IMR-90 (cell line): ENCODE results near the gene NKAP. TPM values are rescaled to one million over a fixed set of nuclear protein-coding genes. Genes with fewer than 3 reads are reported as not detected.

ENCODE experiments used
- ATAC-seq: fragments of 200-7000 bp; cut with Tn5 transposase; 2 replicates; pipeline ENCODE4 v1.9.1; 2020; ENCODE audit warnings: low read depth, mild to moderate bottlenecking, moderate library complexity
- BruUV-seq: library from RNA; stranded (reverse); fragments of 400-500 nt; replicated peaks from 2 replicates; lab custom pipeline; 2021; lab: Mats Ljungman, UMichigan
- CTCF ChIA-PET: fragments of 300-600 bp; formaldehyde crosslinking; extraction: SDS; loops from one replicate; lab custom pipeline; 2021; ENCODE audit warnings: antibody characterized with exemption; lab: Yijun Ruan, JAX
- POLR2A ChIA-PET: fragments of 300-600 bp; sonication (Branson Sonifier 250); formaldehyde crosslinking; loops from one replicate; lab custom pipeline; 2022; ENCODE audit warnings: antibody characterized with exemption; ENCODE audit not compliant: unreplicated experiment; lab: Charles Lee
- DNase-seq: peaks from one replicate; pipeline ENCODE4 v3.0.0; 2013
- H2AFZ ChIP-seq: replicated peaks from 2 replicates; pipeline ENCODE3; 2013; ENCODE audit warnings: low read length, mild to moderate bottlenecking; ENCODE audit not compliant: poor library complexity
- H2AK5ac ChIP-seq: 2 replicates; pipeline ENCODE4 v1.6.1; 2013; ENCODE audit warnings: low read depth, low read length, inconsistent platforms
- H2AK9ac ChIP-seq: replicated peaks from 2 replicates; pipeline ENCODE3; 2013; ENCODE audit warnings: mild to moderate bottlenecking, low read depth, low read length, moderate library complexity; ENCODE audit not compliant: poor library complexity
- H2BK120ac ChIP-seq: 2 replicates; pipeline ENCODE4 v1.6.1; 2013; ENCODE audit warnings: low read depth, low read length, inconsistent platforms
- H2BK15ac ChIP-seq: 3 replicates; pipeline ENCODE4 v1.6.1; 2013; ENCODE audit warnings: low read depth, low read length, inconsistent platforms
- H2BK20ac ChIP-seq: 2 replicates; pipeline ENCODE4 v1.6.1; 2013; ENCODE audit warnings: low read depth, mild to moderate bottlenecking, inconsistent platforms, low read length, moderate library complexity
- H2BK5ac ChIP-seq: 2 replicates; pipeline ENCODE4 v1.6.1; 2013; ENCODE audit warnings: mild to moderate bottlenecking, low read depth, low read length, inconsistent platforms; ENCODE audit not compliant: poor library complexity, severe bottlenecking
- H3K14ac ChIP-seq: replicated peaks from 2 replicates; pipeline ENCODE4 v1.6.1; 2013; ENCODE audit warnings: low read depth, low read length, inconsistent platforms
- H3K18ac ChIP-seq: 2 replicates; pipeline ENCODE4 v1.6.1; 2013; ENCODE audit warnings: low read depth, low read length, control low read depth
- H3K23ac ChIP-seq: 2 replicates; pipeline ENCODE4 v1.6.1; 2013; ENCODE audit warnings: low read depth, low read length, inconsistent platforms
- H3K27ac ChIP-seq: 2 replicates; pipeline ENCODE4 v1.5.1; 2013; ENCODE audit warnings: mild to moderate bottlenecking, control low read depth, low read length; ENCODE audit not compliant: insufficient read depth
- H3K27me3 ChIP-seq: 2 replicates; pipeline ENCODE4 v1.6.1; 2013; ENCODE audit warnings: low read length; ENCODE audit not compliant: control insufficient read depth, insufficient read depth
- H3K36me3 ChIP-seq: 2 replicates; pipeline ENCODE4 v1.6.1; 2013; ENCODE audit warnings: low read length, mixed read lengths; ENCODE audit not compliant: control insufficient read depth, insufficient read depth
- H3K4ac ChIP-seq: 2 replicates; pipeline ENCODE4 v1.6.1; 2013; ENCODE audit warnings: low read depth, low read length, inconsistent platforms
- H3K4me1 ChIP-seq: 2 replicates; pipeline ENCODE4 v1.6.1; 2013; ENCODE audit warnings: low read length, mixed read lengths; ENCODE audit not compliant: control insufficient read depth, insufficient read depth
- H3K4me2 ChIP-seq: 2 replicates; pipeline ENCODE4 v1.6.1; 2013; ENCODE audit warnings: low read depth, mild to moderate bottlenecking, control low read depth, low read length, moderate library complexity
- H3K4me3 ChIP-seq: 2 replicates; pipeline ENCODE4 v1.5.1; 2013; ENCODE audit warnings: low read depth, mild to moderate bottlenecking, control low read depth, low read length, moderate library complexity; ENCODE audit not compliant: insufficient read depth
- H3K56ac ChIP-seq: 2 replicates; pipeline ENCODE4 v1.6.1; 2013; ENCODE audit warnings: low read length, inconsistent platforms; ENCODE audit not compliant: insufficient read depth; ENCODE audit errors: extremely low read depth
- H3K79me1 ChIP-seq, 2 experiments: 2 replicates each; pipeline ENCODE4 v1.6.1; 2013; ENCODE audit warnings: low read length in 2 of 2, inconsistent platforms in 1 of 2, low read depth in 1 of 2
- H3K9ac ChIP-seq: 2 replicates; pipeline ENCODE4 v1.6.1; 2013; ENCODE audit warnings: low read depth, low read length, control low read depth
- H3K9me1 ChIP-seq: 2 replicates; pipeline ENCODE4 v1.6.1; 2013; ENCODE audit warnings: low read length, inconsistent platforms; ENCODE audit not compliant: insufficient read depth
- H3K9me3 ChIP-seq: 2 replicates; pipeline ENCODE4 v1.6.1; 2013; ENCODE audit warnings: low read length; ENCODE audit not compliant: control insufficient read depth, insufficient read depth
- H4K20me1 ChIP-seq: 2 replicates; pipeline ENCODE4 v1.6.1; 2013; ENCODE audit warnings: low read length, inconsistent platforms; ENCODE audit not compliant: insufficient read depth
- H4K5ac ChIP-seq: 2 replicates; pipeline ENCODE4 v1.6.1; 2013; ENCODE audit warnings: mild to moderate bottlenecking, low read depth, low read length, control low read depth
- H4K8ac ChIP-seq, 2 experiments: 2 replicates each; pipeline ENCODE4 v1.6.1; 2013; ENCODE audit warnings: low read depth in 2 of 2, low read length in 2 of 2, control low read depth in 1 of 2, inconsistent platforms in 1 of 2
- H4K91ac ChIP-seq: 2 replicates; pipeline ENCODE4 v1.6.1; 2013; ENCODE audit warnings: low read depth, low read length, inconsistent platforms; ENCODE audit not compliant: insufficient read depth
- BHLHE40 ChIP-seq: fragments of 150-350 bp; IDR thresholded peaks from 2 replicates; pipeline ENCODE4 v1.6.1; 2016; ENCODE audit warnings: mild to moderate bottlenecking, low read depth, low read length
- CHD1 ChIP-seq: IDR thresholded peaks from 2 replicates; pipeline ENCODE4 v1.6.1; 2012; ENCODE audit warnings: low read depth, low read length, improper control_type of control experiment
- FOS ChIP-seq: fragments of 150-350 bp; IDR thresholded peaks from 2 replicates; pipeline ENCODE4 v1.6.1; 2016; ENCODE audit warnings: low read depth, low read length
- MAFK ChIP-seq: IDR thresholded peaks from 2 replicates; pipeline ENCODE4 v1.6.1; 2012; ENCODE audit warnings: low read depth, low read length, improper control_type of control experiment
- NFE2L2 ChIP-seq: fragments of 150-350 bp; IDR thresholded peaks from 2 replicates; pipeline ENCODE4 v1.6.1; 2016; ENCODE audit warnings: low read depth, mild to moderate bottlenecking, low read length
- POLR2A ChIP-seq: IDR thresholded peaks from 2 replicates; pipeline ENCODE4 v1.6.1; 2012; ENCODE audit warnings: mild to moderate bottlenecking, low read depth, low read length
- RAD21 ChIP-seq: IDR thresholded peaks from 2 replicates; pipeline ENCODE4 v1.6.1; 2012; ENCODE audit warnings: low read length, improper control_type of control experiment
- RCOR1 ChIP-seq: IDR thresholded peaks from 2 replicates; pipeline ENCODE4 v1.6.1; 2012; ENCODE audit warnings: mild to moderate bottlenecking, low read length, improper control_type of control experiment; ENCODE audit not compliant: insufficient replicate concordance
- RFX5 ChIP-seq: IDR thresholded peaks from 2 replicates; pipeline ENCODE4 v1.8.0; 2012; ENCODE audit warnings: low read depth, mild to moderate bottlenecking, low read length, moderate library complexity
- SMC3 ChIP-seq: fragments of 150-350 bp; IDR thresholded peaks from 2 replicates; pipeline ENCODE4 v1.6.1; 2016; ENCODE audit warnings: low read depth, mild to moderate bottlenecking, antibody characterized with exemption, low read length, moderate library complexity
- WGBS, 2 experiments: methylation state at CpG; one replicate each; pipeline versions ENCODE4 v1.1.5 to v1.1.7; 2013; ENCODE audit warnings: missing lambda C conversion rate in 2 of 2; ENCODE audit not compliant: insufficient read length in 1 of 2; ENCODE audit errors: extremely low coverage in 2 of 2; 5-methylcytosine and 5-hydroxymethylcytosine counted together
- dilution Hi-C: fragments of 300-500 bp; cut with HindIII; formaldehyde crosslinking; loops from one replicate; pipeline ENCODE4 v1.14.3; 2018; ENCODE audit warnings: low sequenced_read_pairs; ENCODE audit not compliant: unreplicated experiment
- in situ Hi-C: fragments of 300-500 bp; cut with MboI; formaldehyde crosslinking; loops from 3 replicates; pipeline ENCODE4 v1.14.3; 2019; ENCODE audit warnings: low sequenced_read_pairs, inconsistent platforms, mixed read lengths
- intact Hi-C: fragments of 100-400 bp; cut with micrococcal nuclease; formaldehyde crosslinking; loops from 2 replicates; pipeline ENCODE4 v1.10.0; 2022
- polyA plus RNA-seq, 3 experiments: library from polyadenylated mRNA; depleted of rRNA; stranded (reverse); fragments of >200 nt; gene quantifications; 2 replicates each; pipeline ENCODE4 v1.2.3, GENCODE V29; 2012; ENCODE audit warnings: low replicate concordance in 1 of 3
- total RNA-seq: library from RNA; depleted of rRNA; stranded (reverse); fragments of >200 nt; gene quantifications from 2 replicates; pipeline ENCODE4 v1.2.3, GENCODE V29; 2012
- TF ChIP-seq, protein P1 (sequence below): fragments of 150-350 bp; IDR thresholded peaks from 2 replicates; pipeline ENCODE4 v1.6.1; 2017; ENCODE audit warnings: mild to moderate bottlenecking, antibody characterized with exemption, low read length, low read depth
- TF ChIP-seq, protein P2 (sequence below): conservative IDR thresholded peaks from 2 replicates; pipeline ENCODE4 v1.5.1; 2012; ENCODE audit warnings: mild to moderate bottlenecking, low read depth, low read length, improper control_type of control experiment

The NKAP gene
- total and polyA plus RNA-seq, 2 of the 4 experiments (the other 2 are of a cell fraction), result 1.3 to 2.7 TPM

DNA sequence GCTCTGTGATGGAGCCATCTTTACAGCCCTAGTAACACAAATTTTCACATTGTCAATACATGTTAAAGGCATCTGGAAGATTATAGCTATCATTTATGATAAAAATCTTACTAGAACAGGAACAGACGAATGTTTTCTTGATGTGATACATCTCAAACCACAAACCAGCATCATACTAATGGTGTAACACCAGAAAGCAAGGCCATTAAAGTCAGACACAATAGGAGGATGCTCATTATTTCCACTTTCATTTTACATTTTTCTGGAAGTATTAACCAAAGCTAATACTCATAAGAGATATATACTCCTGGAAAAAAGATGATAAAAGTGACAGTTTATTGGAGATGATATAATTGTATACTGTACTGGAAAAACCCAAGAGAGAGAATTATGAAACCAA lies 42.6 kb downstream of the NKAP start:
- no TSS peak for BruUV-seq
- Histone ChIP-seq H4K8ac (no peak overlapping the region), H2BK20ac (no peak overlapping the region), H3K27ac (no peak overlapping the region), H2AK9ac (no peak overlapping the region), H3K4me1 (no peaks in the 10 kb centered on the region), H2BK5ac (no peak overlapping the region), H3K36me3 (no peaks in the 10 kb centered on the region), H3K9ac (no peak overlapping the region), H3K56ac (no peak overlapping the region), H4K5ac (no peak overlapping the region), H3K4me2 (no peak overlapping the region), H2AFZ (no peak overlapping the region), H3K9me3 (no peaks in the 10 kb centered on the region), H3K9me1 (no peaks in the 10 kb centered on the region), H4K91ac (no peak overlapping the region), H2BK120ac (no peak overlapping the region), H3K4ac (no peak overlapping the region), H2AK5ac (no peak overlapping the region), H3K4me3 (no peak overlapping the region), H3K18ac (no peak overlapping the region), H3K14ac (no peak overlapping the region), H4K20me1 (no peaks in the 10 kb centered on the region), H3K23ac (no peak overlapping the region), H3K79me1 (no peaks in the 10 kb centered on the region), H3K27me3 (no peaks in the 10 kb centered on the region), H2BK15ac (no peak overlapping the region)
- dilution Hi-C loops (no loop called here), intact Hi-C loops (no loop called here), in situ Hi-C loops (no loop called here)
- DNase-seq (no peak), ATAC-seq (no peak)
- no peak for TF ChIP-seq RFX5
- no peak for TF ChIP-seq POLR2A
- TF ChIP-seq BHLHE40, result no peak
- TF ChIP-seq RCOR1, result no peak
- TF ChIP-seq, protein P1, sequence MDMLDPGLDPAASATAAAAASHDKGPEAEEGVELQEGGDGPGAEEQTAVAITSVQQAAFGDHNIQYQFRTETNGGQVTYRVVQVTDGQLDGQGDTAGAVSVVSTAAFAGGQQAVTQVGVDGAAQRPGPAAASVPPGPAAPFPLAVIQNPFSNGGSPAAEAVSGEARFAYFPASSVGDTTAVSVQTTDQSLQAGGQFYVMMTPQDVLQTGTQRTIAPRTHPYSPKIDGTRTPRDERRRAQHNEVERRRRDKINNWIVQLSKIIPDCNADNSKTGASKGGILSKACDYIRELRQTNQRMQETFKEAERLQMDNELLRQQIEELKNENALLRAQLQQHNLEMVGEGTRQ, result no peak
- no peak for TF ChIP-seq RAD21
- TF ChIP-seq, protein P2, sequence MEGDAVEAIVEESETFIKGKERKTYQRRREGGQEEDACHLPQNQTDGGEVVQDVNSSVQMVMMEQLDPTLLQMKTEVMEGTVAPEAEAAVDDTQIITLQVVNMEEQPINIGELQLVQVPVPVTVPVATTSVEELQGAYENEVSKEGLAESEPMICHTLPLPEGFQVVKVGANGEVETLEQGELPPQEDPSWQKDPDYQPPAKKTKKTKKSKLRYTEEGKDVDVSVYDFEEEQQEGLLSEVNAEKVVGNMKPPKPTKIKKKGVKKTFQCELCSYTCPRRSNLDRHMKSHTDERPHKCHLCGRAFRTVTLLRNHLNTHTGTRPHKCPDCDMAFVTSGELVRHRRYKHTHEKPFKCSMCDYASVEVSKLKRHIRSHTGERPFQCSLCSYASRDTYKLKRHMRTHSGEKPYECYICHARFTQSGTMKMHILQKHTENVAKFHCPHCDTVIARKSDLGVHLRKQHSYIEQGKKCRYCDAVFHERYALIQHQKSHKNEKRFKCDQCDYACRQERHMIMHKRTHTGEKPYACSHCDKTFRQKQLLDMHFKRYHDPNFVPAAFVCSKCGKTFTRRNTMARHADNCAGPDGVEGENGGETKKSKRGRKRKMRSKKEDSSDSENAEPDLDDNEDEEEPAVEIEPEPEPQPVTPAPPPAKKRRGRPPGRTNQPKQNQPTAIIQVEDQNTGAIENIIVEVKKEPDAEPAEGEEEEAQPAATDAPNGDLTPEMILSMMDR, result no peak
- TF ChIP-seq MAFK, result no peak
- no peak for TF ChIP-seq CHD1
- TF ChIP-seq NFE2L2, result no peak
- no peak for TF ChIP-seq FOS
- no peak for TF ChIP-seq SMC3
- ChIA-PET CTCF (interaction anchor here (0.5 kb wide), 1 partner anchor 222 kb away, joined by 4 read pairs; no protein-coding TSS in a partner anchor), POLR2A (no interaction called here)
- no CpG with 5 or more reads among the region's 1 CpG for WGBS, 2 experiments
